Measurements from ENCODE around the gene DUSP7. TPM values are rescaled to one million over a fixed set of nuclear protein-coding genes. Genes with fewer than 3 reads are reported as not detected.

Gene DUSP7
- total and polyA plus RNA-seq, 2 donors (not counting 3 experiments of a cell fraction or from before 2014, with no cell fraction given) = 29.2 to 37.7 TPM

DNA sequence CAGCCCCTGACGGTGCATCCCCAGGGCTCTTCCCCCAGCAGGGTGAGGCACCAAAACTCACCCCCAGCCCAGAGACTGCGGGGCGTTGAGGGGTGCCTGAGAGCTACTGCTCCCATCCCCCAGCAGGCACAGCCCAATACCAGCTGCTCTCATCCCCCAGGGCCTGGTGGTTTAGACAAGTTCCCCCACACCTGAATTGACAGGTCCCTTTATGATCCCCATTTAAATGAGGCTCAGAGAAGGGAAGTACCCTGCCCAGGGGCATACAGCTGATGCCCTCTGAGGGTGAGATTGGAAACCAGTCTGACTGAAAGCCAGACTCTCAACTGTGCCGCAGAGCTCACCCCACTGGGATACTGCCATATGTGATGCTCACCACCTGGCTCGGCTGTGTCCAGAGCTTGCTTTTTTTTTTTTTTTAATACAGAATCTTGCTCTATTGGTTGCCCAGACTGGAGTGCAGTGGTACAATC is 20.1 kb downstream of the DUSP7 start:
- intact Hi-C loops (cut with micrococcal nuclease) = no loop called here
- Histone ChIP-seq H3K4me2 (ENCODE audit: insufficient read depth, low read length) (no peak overlapping the region), H4K20me1 (replicated peaks; ENCODE audit: control insufficient read depth, extremely low read depth, insufficient read depth, low read length) (no peaks in the 10 kb centered on the region), H2AFZ (ENCODE audit: low read depth, low read length) (no peak overlapping the region), H3K9me3 (replicated peaks; ENCODE audit: control insufficient read depth, insufficient read depth, low read length) (no peaks in the 10 kb centered on the region), H3K4me3 (replicated peaks in 1 of 3; ENCODE audit: insufficient read depth in 1 of 3, low read depth in 1 of 3, low read length in 3 of 3) (no peak overlapping the region), H3K9me1 (replicated peaks; ENCODE audit: control insufficient read depth, extremely low read depth, insufficient read depth, low read length) (no peaks in the 10 kb centered on the region), H3K79me2 (ENCODE audit: control insufficient read depth, insufficient read depth, low read length) (no peaks in the 10 kb centered on the region), H3K9ac (replicated peaks; ENCODE audit: extremely low read depth, insufficient read depth, low read length) (no peak overlapping the region), H3K36me3 (ENCODE audit: control insufficient read depth in 2 of 2, extremely low read depth in 1 of 2, insufficient read depth in 2 of 2, low read length in 2 of 2) (no peaks in the 10 kb centered on the region), H3K27ac (ENCODE audit: insufficient read depth, low read depth, low read length) (no peak overlapping the region), H3K4me1 (ENCODE audit: control insufficient read depth, extremely low read depth, insufficient read depth, low read length) (no peaks in the 10 kb centered on the region), H3K27me3 (ENCODE audit: control insufficient read depth in 2 of 2, insufficient read depth in 2 of 2, low read length in 2 of 2) (no peaks in the 10 kb centered on the region)
- TF ChIP-seq FOS (IDR thresholded peaks at IDR 0.05; ENCODE audit: borderline replicate concordance, insufficient read depth, low read length) (no peak), GATA2 (IDR thresholded peaks at IDR 0.05; ENCODE audit: insufficient read depth, insufficient read length, low read depth, low read length) (no peak), JUN (IDR thresholded peaks at IDR 0.05; ENCODE audit: borderline replicate concordance, insufficient read depth, insufficient read length, low read depth) (no peak), EZH2 (IDR thresholded peaks at IDR 0.05; ENCODE audit: borderline replicate concordance, low read depth, low read length, severe bottlenecking) (no peak), MYC (IDR thresholded peaks at IDR 0.05; ENCODE audit: low read depth, low read length) (no peak), POLR2AphosphoS5 (IDR thresholded peaks at IDR 0.05; ENCODE audit: insufficient read depth, low read depth, low read length) (no peak), POLR2A (IDR thresholded peaks at IDR 0.05; ENCODE audit: low read depth, low read length) (no peak)
- TF ChIP-seq, protein P1, sequence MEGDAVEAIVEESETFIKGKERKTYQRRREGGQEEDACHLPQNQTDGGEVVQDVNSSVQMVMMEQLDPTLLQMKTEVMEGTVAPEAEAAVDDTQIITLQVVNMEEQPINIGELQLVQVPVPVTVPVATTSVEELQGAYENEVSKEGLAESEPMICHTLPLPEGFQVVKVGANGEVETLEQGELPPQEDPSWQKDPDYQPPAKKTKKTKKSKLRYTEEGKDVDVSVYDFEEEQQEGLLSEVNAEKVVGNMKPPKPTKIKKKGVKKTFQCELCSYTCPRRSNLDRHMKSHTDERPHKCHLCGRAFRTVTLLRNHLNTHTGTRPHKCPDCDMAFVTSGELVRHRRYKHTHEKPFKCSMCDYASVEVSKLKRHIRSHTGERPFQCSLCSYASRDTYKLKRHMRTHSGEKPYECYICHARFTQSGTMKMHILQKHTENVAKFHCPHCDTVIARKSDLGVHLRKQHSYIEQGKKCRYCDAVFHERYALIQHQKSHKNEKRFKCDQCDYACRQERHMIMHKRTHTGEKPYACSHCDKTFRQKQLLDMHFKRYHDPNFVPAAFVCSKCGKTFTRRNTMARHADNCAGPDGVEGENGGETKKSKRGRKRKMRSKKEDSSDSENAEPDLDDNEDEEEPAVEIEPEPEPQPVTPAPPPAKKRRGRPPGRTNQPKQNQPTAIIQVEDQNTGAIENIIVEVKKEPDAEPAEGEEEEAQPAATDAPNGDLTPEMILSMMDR (IDR thresholded peaks at IDR 0.05; ENCODE audit: extremely low read depth in 1 of 2, insufficient read depth in 1 of 2, low read depth in 1 of 2, low read length in 2 of 2) = no peak
- TF ChIP-seq, protein P2, sequence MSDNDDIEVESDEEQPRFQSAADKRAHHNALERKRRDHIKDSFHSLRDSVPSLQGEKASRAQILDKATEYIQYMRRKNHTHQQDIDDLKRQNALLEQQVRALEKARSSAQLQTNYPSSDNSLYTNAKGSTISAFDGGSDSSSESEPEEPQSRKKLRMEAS (IDR thresholded peaks at IDR 0.05; ENCODE audit: insufficient read depth, insufficient read length) = no peak
- no peak for DNase-seq (ENCODE audit: low read depth, low spot score)
- POLR2A ChIA-PET = no interaction called here
- dilution Hi-C loops (cut with MboI; ENCODE audit: extremely low pct_ligation_motif_present, low sequenced_read_pairs) = no loop called here
- no peak for FAIRE-seq
- BruUV-seq (replicated peaks) = no TSS peak
- CTCF ChIA-PET = interaction anchor here (0.7 to 5.8 kb wide), 7 partner anchors 10 to 109 kb away, joined by 3 to 43 read pairs (median 6); partner anchors contain the start of gene DUSP7
